HG02678 (cell line): ENCODE data around the gene DCTN2.
A peak's percentile ranks its signal among the peaks of the same experiment; 100 is the strongest.
"Not testable (repeated sequence)": the region's sequence is repeated elsewhere in the genome, so short reads cannot be mapped to it uniquely, and the experiment has no call there.

ENCODE experiments used
- ATAC-seq: cut with Tn5 transposase; IDR thresholded peaks from one replicate; pipeline ENCODE4 v1.9.1; 2021; ENCODE audit warnings: mild to moderate bottlenecking, moderate library complexity; ENCODE audit not compliant: unreplicated experiment

Gene DCTN2

GRCh38 chr12:57546438-57547287 lies at the start of gene DCTN2:
DCTN2 (minus strand) TSS chr12:57547192; CDS start chr12:57547063, 129 bp downstream.
- ATAC-seq = peak; percentile 98

- ATAC-seq = no peak
These were observed 46.2 kb upstream of the DCTN2 start for GRCh38 chr12:57593187-57593586.

- no peak for ATAC-seq
These were observed 45.7 kb upstream of the DCTN2 start for GRCh38 chr12:57592551-57593165.

GRCh38 chr12:57591782-57592325 lies 44.9 kb upstream of the DCTN2 start:
- ATAC-seq = no peak

- peak; percentile 98 for ATAC-seq
These were observed 44.1 kb upstream of the DCTN2 start, which contains the start of gene PIP4K2C for GRCh38 chr12:57590864-57591781. PIP4K2C (plus strand) TSS chr12:57591192; CDS start chr12:57591290, 98 bp downstream.

- ATAC-seq = no peak
These were observed 43.5 kb upstream of the DCTN2 start for GRCh38 chr12:57590479-57590863.

- ATAC-seq = not testable (repeated sequence)
These were observed 42.1 kb upstream of the DCTN2 start for GRCh38 chr12:57588951-57589610.

- no peak for ATAC-seq
These were observed 39.9 kb upstream of the DCTN2 start for GRCh38 chr12:57586832-57587429.

- ATAC-seq = no peak
These were observed 39.1 kb upstream of the DCTN2 start for GRCh38 chr12:57586128-57586527.

- ATAC-seq = no peak
These were observed 38.2 kb upstream of the DCTN2 start for GRCh38 chr12:57585156-57585555.

- no peak for ATAC-seq
These were observed 37.7 kb upstream of the DCTN2 start for GRCh38 chr12:57584690-57585089.

- ATAC-seq = no peak
These were observed 37.1 kb upstream of the DCTN2 start for GRCh38 chr12:57584050-57584449.

- peak; percentile 97 for ATAC-seq
These were observed 36.2 kb upstream of the DCTN2 start for GRCh38 chr12:57583008-57583831.

- ATAC-seq = no peak
These were observed 35.4 kb upstream of the DCTN2 start for GRCh38 chr12:57582440-57582839.

GRCh38 chr12:57581802-57582201 lies 34.8 kb upstream of the DCTN2 start:
- ATAC-seq = no peak

GRCh38 chr12:57580466-57580795 lies 33.4 kb upstream of the DCTN2 start:
- no peak for ATAC-seq

- ATAC-seq = no peak
These were observed 32.9 kb upstream of the DCTN2 start for GRCh38 chr12:57579677-57580465.

- no peak for ATAC-seq
These were observed 32.0 kb upstream of the DCTN2 start for GRCh38 chr12:57579011-57579410.
